AG04449 (cell line): Measurements from ENCODE around the gene ZFTA.

ENCODE experiments used
- CTCF ChIA-PET: fragments of 350-600 bp; formaldehyde crosslinking; extraction: SDS; loops from one replicate; lab custom pipeline; 2021; ENCODE audit warnings: antibody characterized with exemption; lab: Yijun Ruan, JAX
- POLR2A ChIA-PET: fragments of 400-600, 350-600 bp; formaldehyde crosslinking; extraction: SDS; loops from one replicate; lab custom pipeline; 2020; ENCODE audit warnings: antibody characterized with exemption, inconsistent platforms; lab: Yijun Ruan, JAX
- DNase-seq: peaks from one replicate; pipeline ENCODE4 v3.0.0-alpha.2; 2010; ENCODE audit warnings: low read depth, low spot score
- H3K4me3 ChIP-seq: 2 replicates; pipeline ENCODE4 v1.5.1; 2011; ENCODE audit warnings: low read depth, mild to moderate bottlenecking, control low read depth, low read length
- CTCF ChIP-seq: IDR thresholded peaks from one replicate; pipeline ENCODE4 v1.5.1; 2011; ENCODE audit warnings: mild to moderate bottlenecking, moderate library complexity, low read length, control low read depth, inconsistent platforms; ENCODE audit not compliant: insufficient read depth; ENCODE audit errors: missing control alignments

Gene ZFTA

GRCh38 chr11:63802637-63803414 is 34.3 kb upstream of the ZFTA start:
- ChIA-PET POLR2A (interaction anchor here (0.5 kb wide), 1 partner anchor 11 kb away, joined by 3 read pairs; no protein-coding TSS in a partner anchor), CTCF (interaction anchor here (1.2 to 1.6 kb wide), 2 partner anchors 34 to 35 kb away, joined by 3 read pairs; partner anchors contain the start of gene ZFTA)
- no peak for DNase-seq
- no peak for TF ChIP-seq CTCF
- no peak overlapping the region for H3K4me3 ChIP-seq

GRCh38 chr11:63800921-63801320 is 32.3 kb upstream of the ZFTA start:
- no peak overlapping the region for H3K4me3 ChIP-seq
- ChIA-PET POLR2A (no interaction called here), CTCF (no interaction called here)
- DNase-seq: no peak
- no peak for TF ChIP-seq CTCF

DNA sequence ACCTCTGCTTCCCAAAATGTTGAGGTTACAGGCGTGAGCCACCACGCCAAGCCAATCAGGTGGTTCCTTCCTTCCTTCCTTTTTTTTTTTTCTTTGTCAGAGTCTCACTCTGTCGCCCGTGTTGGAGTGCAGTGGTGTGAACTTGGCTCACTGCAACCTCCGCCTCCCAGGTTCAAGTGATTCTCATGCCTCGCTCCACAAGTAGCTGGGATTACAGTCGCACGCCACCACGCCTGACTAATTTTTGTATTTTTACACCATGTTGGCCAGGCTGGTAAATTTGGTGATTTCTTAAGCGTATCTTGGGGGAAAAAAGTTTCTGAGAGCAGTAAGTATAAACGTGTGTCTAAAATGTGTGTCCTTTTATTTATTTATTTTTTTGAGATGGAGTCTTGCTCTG is 26.5 kb upstream of the ZFTA start:
- H3K4me3 ChIP-seq: no peak overlapping the region
- no peak for TF ChIP-seq CTCF
- ChIA-PET POLR2A (no interaction called here), CTCF (no interaction called here)
- no peak for DNase-seq

DNA sequence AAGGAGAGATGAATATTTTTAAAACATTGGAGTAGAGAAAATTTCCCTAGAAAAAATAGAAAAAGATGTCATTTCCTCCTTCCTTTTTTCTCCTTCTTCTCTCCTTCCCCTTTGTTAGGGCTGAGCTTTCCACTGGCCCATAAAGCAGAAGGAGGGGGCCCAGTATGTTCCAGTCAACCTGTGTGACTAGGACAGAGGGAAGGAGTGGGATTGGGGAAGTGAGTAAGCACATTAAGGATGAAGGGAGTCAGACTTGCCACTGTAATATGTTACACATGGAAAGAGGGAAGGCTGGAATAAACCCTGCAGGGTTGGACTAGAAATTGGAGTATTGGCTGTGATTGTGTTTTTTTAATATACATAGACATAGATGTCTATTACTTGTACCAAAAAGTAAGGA is 24.6 kb upstream of the ZFTA start:
- no peak for TF ChIP-seq CTCF
- ChIA-PET POLR2A (no interaction called here), CTCF (interaction anchor here (1.3 to 1.5 kb wide), 2 partner anchors 11 to 14 kb away, joined by 3 to 4 read pairs; no protein-coding TSS in a partner anchor)
- DNase-seq: no peak
- no peak overlapping the region for H3K4me3 ChIP-seq

- no peak overlapping the region for H3K4me3 ChIP-seq
- ChIA-PET POLR2A (no interaction called here), CTCF (no interaction called here)
- no peak for TF ChIP-seq CTCF
- no peak for DNase-seq
These were observed 23.1 kb upstream of the ZFTA start for GRCh38 chr11:63791495-63792167.

DNA sequence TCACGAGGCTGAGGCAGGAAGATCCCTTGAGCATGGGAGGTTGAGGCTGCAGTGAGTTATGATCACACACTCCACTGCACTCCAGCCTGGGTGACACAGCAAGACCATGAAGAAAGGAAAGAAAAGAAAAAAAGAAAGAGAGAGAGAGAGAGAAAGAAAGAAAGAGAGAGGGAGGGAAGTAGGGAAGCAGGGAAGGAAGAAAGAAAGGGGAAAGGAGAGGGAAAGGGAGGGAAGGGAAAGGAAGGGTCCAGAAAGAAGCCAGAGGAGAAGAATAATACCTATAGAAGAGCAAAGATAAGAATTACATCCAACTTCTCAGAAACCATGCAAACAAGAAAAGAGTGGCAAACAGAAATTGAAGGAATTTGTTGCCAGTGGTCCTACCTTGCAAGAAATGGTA is 17.2 kb upstream of the ZFTA start:
- no peak for TF ChIP-seq CTCF
- POLR2A ChIA-PET: no interaction called here
- no peak overlapping the region for H3K4me3 ChIP-seq
- CTCF ChIA-PET: interaction anchor here (0.8 kb wide), 1 partner anchor 51 kb away, joined by 4 read pairs; no protein-coding TSS in a partner anchor
- DNase-seq: no peak
